Spleen (tissue), 7 donors: Measurements from ENCODE around the gene TMEM174.

Source experiments
- POLR2AphosphoS5 ChIP-seq, 3 donors: sonication (generic); formaldehyde crosslinking; IDR thresholded peaks; one replicate each; pipeline ENCODE4 v1.5.1; 2017; ENCODE audit warnings: antibody characterized with exemption in 3 of 3
- TF ChIP-seq, protein P1 (sequence below), 11 experiments: fragments of 200-600 bp in 7 of 11; fragments of 450-650 bp in 4 of 11; sonication (generic) in 4 of 11; IDR thresholded peaks in 8 of 11; conservative IDR thresholded peaks in 3 of 11; 1 replicate in 7 of 11; 2 replicates in 4 of 11; pipeline versions ENCODE4 v1.4.0 to v1.8.0; 2016 to 2021; ENCODE audit warnings: antibody characterized with exemption in 11 of 11, inconsistent platforms in 4 of 11, mild to moderate bottlenecking in 1 of 11
- donor health status: DM: no; HTN: no; CAD: no; lungs with moderate emphysema.
- donor health status: DM: no; HTN: no; CAD: no.
- donor health status: DM: no; HTN: no; CAD: no.

GRCh38 chr5:73186976-73187375 is 14.0 kb downstream of the TMEM174 start:
- TF ChIP-seq, protein P1, sequence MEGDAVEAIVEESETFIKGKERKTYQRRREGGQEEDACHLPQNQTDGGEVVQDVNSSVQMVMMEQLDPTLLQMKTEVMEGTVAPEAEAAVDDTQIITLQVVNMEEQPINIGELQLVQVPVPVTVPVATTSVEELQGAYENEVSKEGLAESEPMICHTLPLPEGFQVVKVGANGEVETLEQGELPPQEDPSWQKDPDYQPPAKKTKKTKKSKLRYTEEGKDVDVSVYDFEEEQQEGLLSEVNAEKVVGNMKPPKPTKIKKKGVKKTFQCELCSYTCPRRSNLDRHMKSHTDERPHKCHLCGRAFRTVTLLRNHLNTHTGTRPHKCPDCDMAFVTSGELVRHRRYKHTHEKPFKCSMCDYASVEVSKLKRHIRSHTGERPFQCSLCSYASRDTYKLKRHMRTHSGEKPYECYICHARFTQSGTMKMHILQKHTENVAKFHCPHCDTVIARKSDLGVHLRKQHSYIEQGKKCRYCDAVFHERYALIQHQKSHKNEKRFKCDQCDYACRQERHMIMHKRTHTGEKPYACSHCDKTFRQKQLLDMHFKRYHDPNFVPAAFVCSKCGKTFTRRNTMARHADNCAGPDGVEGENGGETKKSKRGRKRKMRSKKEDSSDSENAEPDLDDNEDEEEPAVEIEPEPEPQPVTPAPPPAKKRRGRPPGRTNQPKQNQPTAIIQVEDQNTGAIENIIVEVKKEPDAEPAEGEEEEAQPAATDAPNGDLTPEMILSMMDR (IDR thresholded peaks at IDR 0.05 in 8 of 11, conservative IDR thresholded peaks at IDR 0.05 in 3 of 11), result no peak
- no peak for TF ChIP-seq POLR2AphosphoS5 (IDR thresholded peaks at IDR 0.05)
